H9 (cell line): ENCODE data around the gene NKAIN2. TPM values are rescaled to one million over a fixed set of nuclear protein-coding genes. Genes with fewer than 3 reads are reported as not detected.

Experiments used
- DNase-seq: peaks from one replicate; pipeline ENCODE4 v3.0.0-alpha.2; 2017
- H2AFZ ChIP-seq: one replicate; pipeline ENCODE4 v1.6.1; 2013; ENCODE audit warnings: mild to moderate bottlenecking, low read length, control low read depth, moderate library complexity
- H2AK5ac ChIP-seq: 2 replicates; pipeline ENCODE4 v1.6.1; 2013; ENCODE audit warnings: low read length, control low read depth, mixed read lengths; ENCODE audit not compliant: insufficient read length
- H2BK120ac ChIP-seq: one replicate; pipeline ENCODE4 v1.6.1; 2013; ENCODE audit warnings: low read depth, mild to moderate bottlenecking, low read length, control low read depth, inconsistent platforms; ENCODE audit not compliant: poor library complexity, severe bottlenecking
- H2BK12ac ChIP-seq: 2 replicates; pipeline ENCODE4 v1.6.1; 2013; ENCODE audit warnings: low read length, control low read depth, mixed read lengths, low read depth; ENCODE audit not compliant: insufficient read length
- H2BK15ac ChIP-seq: 2 replicates; pipeline ENCODE4 v1.6.1; 2013; ENCODE audit warnings: low read depth, low read length, control low read depth
- H2BK20ac ChIP-seq: one replicate; pipeline ENCODE4 v1.6.1; 2013; ENCODE audit warnings: low read depth, mild to moderate bottlenecking, low read length, control low read depth, inconsistent platforms; ENCODE audit not compliant: poor library complexity, severe bottlenecking
- H2BK5ac ChIP-seq: 2 replicates; pipeline ENCODE4 v1.6.1; 2013; ENCODE audit warnings: low read length, control low read depth, mixed read lengths; ENCODE audit not compliant: insufficient read length
- H3K14ac ChIP-seq: 2 replicates; pipeline ENCODE4 v1.6.1; 2013; ENCODE audit warnings: low read length, control low read depth; ENCODE audit not compliant: insufficient read depth
- H3K18ac ChIP-seq: 2 replicates; pipeline ENCODE4 v1.6.1; 2013; ENCODE audit warnings: low read depth, mild to moderate bottlenecking, mixed read lengths, low read length, control low read depth; ENCODE audit not compliant: insufficient read length
- H3K23ac ChIP-seq: 2 replicates; pipeline ENCODE4 v1.6.1; 2013; ENCODE audit warnings: low read length, control low read depth, mixed read lengths, low read depth; ENCODE audit not compliant: insufficient read length
- H3K23me2 ChIP-seq: 2 replicates; pipeline ENCODE4 v1.6.1; 2013; ENCODE audit warnings: low read depth, mild to moderate bottlenecking, mixed read lengths, low read length, control low read depth; ENCODE audit not compliant: insufficient read length, poor library complexity, severe bottlenecking
- H3K27ac ChIP-seq: 2 replicates; pipeline ENCODE4 v1.5.1; 2013; ENCODE audit warnings: low read length, control low read depth, mixed read lengths, low read depth; ENCODE audit not compliant: insufficient read length
- H3K27me3 ChIP-seq: 2 replicates; pipeline ENCODE4 v1.6.1; 2013; ENCODE audit warnings: low read length, control low read depth, inconsistent platforms; ENCODE audit not compliant: insufficient read depth
- H3K4ac ChIP-seq: 2 replicates; pipeline ENCODE4 v1.6.1; 2013; ENCODE audit warnings: low read depth, mild to moderate bottlenecking, control low read depth, inconsistent platforms, low read length, moderate library complexity
- H3K4me1 ChIP-seq: 2 replicates; pipeline ENCODE4 v1.6.1; 2013; ENCODE audit warnings: low read length, control low read depth, inconsistent platforms; ENCODE audit not compliant: insufficient read depth
- H3K4me2 ChIP-seq: 2 replicates; pipeline ENCODE4 v1.6.1; 2013; ENCODE audit warnings: low read length, control low read depth, mixed read lengths; ENCODE audit not compliant: insufficient read length, insufficient read depth
- H3K56ac ChIP-seq: 2 replicates; pipeline ENCODE4 v1.6.1; 2013; ENCODE audit warnings: low read depth, mild to moderate bottlenecking, mixed read lengths, low read length, control low read depth; ENCODE audit not compliant: insufficient read length
- H3K79me1 ChIP-seq: 2 replicates; pipeline ENCODE4 v1.6.1; 2013; ENCODE audit warnings: low read depth, mild to moderate bottlenecking, moderate library complexity, low read length, control low read depth, inconsistent platforms; ENCODE audit not compliant: insufficient read depth, poor library complexity, severe bottlenecking
- H3K79me2 ChIP-seq: 2 replicates; pipeline ENCODE4 v1.6.1; 2013; ENCODE audit warnings: low read length, control low read depth, inconsistent platforms; ENCODE audit not compliant: insufficient read depth
- H3K9ac ChIP-seq: 2 replicates; pipeline ENCODE4 v1.6.1; 2013; ENCODE audit warnings: low read length, control low read depth, mixed read lengths; ENCODE audit not compliant: insufficient read length; ENCODE audit errors: extremely low read depth
- H3K9me3 ChIP-seq: one replicate; pipeline ENCODE4 v1.6.1; 2013; ENCODE audit warnings: low read depth, low read length, inconsistent platforms; ENCODE audit not compliant: control insufficient read depth
- H3T11ph ChIP-seq: one replicate; pipeline ENCODE4 v1.6.1; 2013; ENCODE audit warnings: mild to moderate bottlenecking, low read length, control low read depth, inconsistent platforms
- H4K20me1 ChIP-seq: one replicate; pipeline ENCODE4 v1.6.1; 2013; ENCODE audit not compliant: control insufficient read depth, insufficient read length, insufficient read depth
- H4K5ac ChIP-seq: 2 replicates; pipeline ENCODE4 v1.6.1; 2013; ENCODE audit warnings: low read depth, mild to moderate bottlenecking, mixed read lengths, low read length, control low read depth; ENCODE audit not compliant: insufficient read length
- H4K8ac ChIP-seq: replicated peaks from 2 replicates; pipeline ENCODE4 v1.6.1; 2013; ENCODE audit warnings: low read length, control low read depth, mixed read lengths, low read depth; ENCODE audit not compliant: insufficient read length
- H4K91ac ChIP-seq: 2 replicates; pipeline ENCODE4 v1.6.1; 2013; ENCODE audit warnings: low read depth, mild to moderate bottlenecking, moderate library complexity, mixed read lengths, low read length, control low read depth; ENCODE audit not compliant: insufficient read length
- H3K27ac Mint-ChIP-seq, 3 experiments: 2 replicates in 2 of 3; 3 replicates in 1 of 3; pipeline ENCODE4 v1.8.0; 2020 to 2021; ENCODE audit warnings: mixed read lengths in 3 of 3, mild to moderate bottlenecking in 1 of 3, moderate library complexity in 1 of 3
- H3K27me3 Mint-ChIP-seq: 2 replicates; pipeline ENCODE4 v1.8.0; 2021; ENCODE audit warnings: low read depth, mild to moderate bottlenecking, moderate library complexity, mixed read lengths
- H3K36me3 Mint-ChIP-seq, 3 experiments: 2 replicates in 2 of 3; 3 replicates in 1 of 3; pipeline ENCODE4 v1.8.0; 2020 to 2021; ENCODE audit warnings: low read depth in 3 of 3, mixed read lengths in 3 of 3; ENCODE audit not compliant: insufficient read depth in 1 of 3
- H3K4me1 Mint-ChIP-seq, 2 experiments: 2 replicates each; pipeline ENCODE4 v1.8.0; 2020; ENCODE audit warnings: mixed read lengths in 2 of 2
- H3K4me3 Mint-ChIP-seq, 2 experiments: 2 replicates in 1 of 2; 3 replicates in 1 of 2; pipeline ENCODE4 v1.8.0; 2020 to 2021; ENCODE audit warnings: mild to moderate bottlenecking in 2 of 2, mixed read lengths in 2 of 2, moderate library complexity in 1 of 2
- H3K9me3 Mint-ChIP-seq, 2 experiments: 2 replicates in 1 of 2; 3 replicates in 1 of 2; pipeline ENCODE4 v1.8.0; 2020; ENCODE audit warnings: mild to moderate bottlenecking in 2 of 2, mixed read lengths in 2 of 2, moderate library complexity in 1 of 2
- WGBS: extraction: QIAGEN DNeasy Blood & Tissue Kit; methylation state at CpG from one replicate; pipeline ENCODE4 v1.1.7; 2013; ENCODE audit warnings: missing lambda C conversion rate, low lambda C conversion rate, mixed read lengths; ENCODE audit not compliant: insufficient read length; ENCODE audit errors: extremely low coverage; 5-methylcytosine and 5-hydroxymethylcytosine counted together
- total RNA-seq: library from RNA; stranded (reverse); gene quantifications from 2 replicates; pipeline ENCODE4 v1.2.1, GENCODE V29; 2021
- TF ChIP-seq, protein P1 (sequence below): fragments of 200-600 bp; sonication (generic); conservative IDR thresholded peaks from 3 replicates; pipeline ENCODE4 v1.8.0; 2021; ENCODE audit warnings: antibody characterized with exemption, mild to moderate bottlenecking

Gene NKAIN2
- total RNA-seq, 1 experiment from 2014 or later: 0.17 TPM

DNA sequence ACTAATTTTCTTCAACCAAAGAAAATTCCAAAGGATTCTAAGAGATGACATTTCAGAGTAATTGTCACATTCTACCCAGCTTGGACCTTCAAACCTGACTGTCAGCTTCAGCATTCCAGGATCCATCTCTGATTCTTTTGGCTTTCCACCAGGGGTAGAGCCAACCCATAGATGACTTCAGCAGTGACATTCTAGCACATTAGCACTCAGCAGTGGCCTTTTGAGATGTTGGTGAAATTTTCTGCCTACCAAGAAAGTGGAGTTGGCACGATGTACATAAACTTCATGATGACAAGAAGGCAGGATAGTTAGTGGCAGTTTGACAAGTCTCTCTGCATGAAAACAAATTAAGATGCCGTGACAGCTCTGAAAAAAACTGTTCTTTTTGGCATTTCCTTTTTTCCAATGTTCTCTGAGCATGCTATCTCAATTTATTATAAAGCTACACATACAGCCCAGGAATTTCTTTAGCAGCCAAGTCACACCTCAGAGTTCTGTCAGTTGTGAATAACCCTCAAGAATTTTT is 692.1 kb downstream of the NKAIN2 start:
- no peaks in the 10 kb centered on the region for H3K27me3 ChIP-seq
- no peaks in the 10 kb centered on the region for H4K20me1 ChIP-seq
- no peaks in the 10 kb centered on the region for H3K9me3 ChIP-seq
- no peak for DNase-seq
- no peak overlapping the region for H4K8ac ChIP-seq
- H4K91ac ChIP-seq: no peak overlapping the region
- no peak overlapping the region for H3K27ac ChIP-seq
- H3K4me1 Mint-ChIP-seq: peaks cover 17 to 25% of the 10 kb centered on the region in 2 experiments
- H2BK12ac ChIP-seq: no peak overlapping the region
- no peak overlapping the region for H3K14ac ChIP-seq
- no CpG with 5 or more reads among the region's 2 CpGs for WGBS
- no peak overlapping the region for H2BK20ac ChIP-seq
- H2AK5ac ChIP-seq: no peak overlapping the region
- H3K4ac ChIP-seq: no peak overlapping the region
- no peak overlapping the region for H3T11ph ChIP-seq
- H3K56ac ChIP-seq: no peak overlapping the region
- H3K9me3 Mint-ChIP-seq: no peaks in the 10 kb centered on the region
- no peaks in the 10 kb centered on the region for H3K36me3 Mint-ChIP-seq
- no peaks in the 10 kb centered on the region for H3K27me3 Mint-ChIP-seq
- no peak overlapping the region for H2BK5ac ChIP-seq
- H3K23ac ChIP-seq: no peak overlapping the region
- H3K4me1 ChIP-seq: no peaks in the 10 kb centered on the region
- H2AFZ ChIP-seq: no peak overlapping the region
- no peaks in the 10 kb centered on the region for H3K79me2 ChIP-seq
- TF ChIP-seq, protein P1, sequence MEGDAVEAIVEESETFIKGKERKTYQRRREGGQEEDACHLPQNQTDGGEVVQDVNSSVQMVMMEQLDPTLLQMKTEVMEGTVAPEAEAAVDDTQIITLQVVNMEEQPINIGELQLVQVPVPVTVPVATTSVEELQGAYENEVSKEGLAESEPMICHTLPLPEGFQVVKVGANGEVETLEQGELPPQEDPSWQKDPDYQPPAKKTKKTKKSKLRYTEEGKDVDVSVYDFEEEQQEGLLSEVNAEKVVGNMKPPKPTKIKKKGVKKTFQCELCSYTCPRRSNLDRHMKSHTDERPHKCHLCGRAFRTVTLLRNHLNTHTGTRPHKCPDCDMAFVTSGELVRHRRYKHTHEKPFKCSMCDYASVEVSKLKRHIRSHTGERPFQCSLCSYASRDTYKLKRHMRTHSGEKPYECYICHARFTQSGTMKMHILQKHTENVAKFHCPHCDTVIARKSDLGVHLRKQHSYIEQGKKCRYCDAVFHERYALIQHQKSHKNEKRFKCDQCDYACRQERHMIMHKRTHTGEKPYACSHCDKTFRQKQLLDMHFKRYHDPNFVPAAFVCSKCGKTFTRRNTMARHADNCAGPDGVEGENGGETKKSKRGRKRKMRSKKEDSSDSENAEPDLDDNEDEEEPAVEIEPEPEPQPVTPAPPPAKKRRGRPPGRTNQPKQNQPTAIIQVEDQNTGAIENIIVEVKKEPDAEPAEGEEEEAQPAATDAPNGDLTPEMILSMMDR: no peak
- H3K9ac ChIP-seq: no peak overlapping the region
- H3K4me3 Mint-ChIP-seq: no peak overlapping the region
- H4K5ac ChIP-seq: no peak overlapping the region
- no peak overlapping the region for H3K4me2 ChIP-seq
- no peaks in the 10 kb centered on the region for H3K79me1 ChIP-seq
- no peak overlapping the region for H2BK15ac ChIP-seq
- no peak overlapping the region for H3K27ac Mint-ChIP-seq
- H2BK120ac ChIP-seq: no peak overlapping the region
- no peak overlapping the region for H3K18ac ChIP-seq
- no peaks in the 10 kb centered on the region for H3K23me2 ChIP-seq
